Body of pancreas (tissue), 4 donors: Measurements from ENCODE around the gene RNASE11.

ENCODE experiments used
- POLR2A ChIP-seq, 3 donors: fragments of 450-650 bp; IDR thresholded peaks; one replicate each; pipeline ENCODE4 v1.6.1; 2016; ENCODE audit warnings: antibody characterized with exemption in 3 of 3, mild to moderate bottlenecking in 2 of 3
- TF ChIP-seq, protein P1 (sequence below), 7 experiments: fragments of 450-650 bp in 4 of 7; fragments of 200-600 bp in 3 of 7; sonication (generic) in 3 of 7; IDR thresholded peaks; one replicate each; pipeline ENCODE4 v1.5.1; 2016 to 2019; ENCODE audit warnings: antibody characterized with exemption in 7 of 7

DNA sequence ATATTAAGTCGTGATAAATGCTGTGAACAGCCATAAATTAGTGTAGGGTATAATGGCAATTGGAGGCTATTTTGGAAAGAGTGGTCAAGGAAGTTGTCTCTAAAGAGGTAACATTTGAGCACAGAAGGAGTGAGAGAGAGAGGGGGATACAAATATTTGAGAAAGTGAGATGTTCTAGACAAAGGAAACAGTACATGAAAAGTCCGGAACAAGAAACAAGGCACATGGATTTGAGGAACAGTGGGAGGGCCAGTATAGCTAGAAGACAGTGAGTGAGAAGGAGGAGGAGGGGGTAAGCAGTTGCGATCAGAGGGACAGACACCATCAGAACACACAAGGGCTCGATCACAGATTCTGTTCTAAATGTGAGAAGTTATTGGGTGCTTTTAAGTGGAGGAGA lies 23.5 kb upstream of the RNASE11 start:
- TF ChIP-seq POLR2A (IDR thresholded peaks at IDR 0.05): no peak
- TF ChIP-seq, protein P1, sequence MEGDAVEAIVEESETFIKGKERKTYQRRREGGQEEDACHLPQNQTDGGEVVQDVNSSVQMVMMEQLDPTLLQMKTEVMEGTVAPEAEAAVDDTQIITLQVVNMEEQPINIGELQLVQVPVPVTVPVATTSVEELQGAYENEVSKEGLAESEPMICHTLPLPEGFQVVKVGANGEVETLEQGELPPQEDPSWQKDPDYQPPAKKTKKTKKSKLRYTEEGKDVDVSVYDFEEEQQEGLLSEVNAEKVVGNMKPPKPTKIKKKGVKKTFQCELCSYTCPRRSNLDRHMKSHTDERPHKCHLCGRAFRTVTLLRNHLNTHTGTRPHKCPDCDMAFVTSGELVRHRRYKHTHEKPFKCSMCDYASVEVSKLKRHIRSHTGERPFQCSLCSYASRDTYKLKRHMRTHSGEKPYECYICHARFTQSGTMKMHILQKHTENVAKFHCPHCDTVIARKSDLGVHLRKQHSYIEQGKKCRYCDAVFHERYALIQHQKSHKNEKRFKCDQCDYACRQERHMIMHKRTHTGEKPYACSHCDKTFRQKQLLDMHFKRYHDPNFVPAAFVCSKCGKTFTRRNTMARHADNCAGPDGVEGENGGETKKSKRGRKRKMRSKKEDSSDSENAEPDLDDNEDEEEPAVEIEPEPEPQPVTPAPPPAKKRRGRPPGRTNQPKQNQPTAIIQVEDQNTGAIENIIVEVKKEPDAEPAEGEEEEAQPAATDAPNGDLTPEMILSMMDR (IDR thresholded peaks at IDR 0.05): no peak
